Activated naive CD8-positive, alpha-beta T cell treated with anti-CD3 and anti-CD28 coated beads for 36 hours (primary cell): ENCODE data around the gene TRIB2. TPM values are rescaled to one million over a fixed set of nuclear protein-coding genes. Genes with fewer than 3 reads are reported as not detected.

ENCODE experiments used
- DNase-seq: peaks from one replicate; pipeline ENCODE4 v3.0.0; 2021
- H3K27ac Mint-ChIP-seq: one replicate; pipeline ENCODE4 v1.8.0; 2022; ENCODE audit warnings: mild to moderate bottlenecking, moderate library complexity, mixed read lengths
- H3K27me3 Mint-ChIP-seq: one replicate; pipeline ENCODE4 v1.8.0; 2022; ENCODE audit warnings: mild to moderate bottlenecking, mixed read lengths
- H3K36me3 Mint-ChIP-seq: one replicate; pipeline ENCODE4 v1.8.0; 2021; ENCODE audit warnings: mild to moderate bottlenecking, mixed read lengths
- H3K4me1 Mint-ChIP-seq: one replicate; pipeline ENCODE4 v1.8.0; 2021; ENCODE audit warnings: mixed read lengths
- H3K4me3 Mint-ChIP-seq: one replicate; pipeline ENCODE4 v1.8.0; 2022; ENCODE audit warnings: mild to moderate bottlenecking, moderate library complexity, mixed read lengths
- H3K9me3 Mint-ChIP-seq: one replicate; pipeline ENCODE4 v1.8.0; 2022; ENCODE audit warnings: mixed read lengths
- total RNA-seq, 2 experiments: library from RNA; stranded (reverse); gene quantifications; one replicate each; pipeline ENCODE4 v1.2.3, GENCODE V29; 2021

TRIB2 gene
- total RNA-seq, 2 experiments from 2014 or later: 5.0 to 5.1 TPM

GRCh38 chr2:12787891-12788801 is 71.4 kb downstream of the TRIB2 start:
- peaks cover 6% of the 10 kb centered on the region for H3K9me3 Mint-ChIP-seq
- no peak overlapping the region for H3K4me3 Mint-ChIP-seq

GRCh38 chr2:12791906-12792305 is 75.2 kb downstream of the TRIB2 start:
- Mint-ChIP-seq H3K4me3 (no peak overlapping the region), H3K27ac (no peak overlapping the region), H3K36me3 (no peaks in the 10 kb centered on the region), H3K27me3 (peaks cover 5% of the 10 kb centered on the region), H3K4me1 (no peaks in the 10 kb centered on the region), H3K9me3 (peaks cover 2% of the 10 kb centered on the region)
- DNase-seq: no peak

More at GRCh38 chr2:12787891-12788801, 71.4 kb downstream of the TRIB2 start:
- H3K27ac Mint-ChIP-seq: no peak overlapping the region
- no peaks in the 10 kb centered on the region for H3K36me3 Mint-ChIP-seq
- no peaks in the 10 kb centered on the region for H3K4me1 Mint-ChIP-seq
- peaks cover 5% of the 10 kb centered on the region for H3K27me3 Mint-ChIP-seq
- no peak for DNase-seq
